Fibroblast of villous mesenchyme (primary cell): Measurements from ENCODE around the gene RNF8. TPM values are rescaled to one million over a fixed set of nuclear protein-coding genes. Genes with fewer than 3 reads are reported as not detected.
A peak's percentile ranks its signal among the peaks of the same experiment; 100 is the strongest.

ENCODE experiments used
- DNase-seq: peaks from one replicate; pipeline ENCODE4 v3.0.0-alpha.2; 2010; ENCODE audit warnings: low read depth
- H3K4me3 ChIP-seq: 2 replicates; pipeline ENCODE4 v1.5.1; 2011; ENCODE audit warnings: low read depth, mild to moderate bottlenecking, low read length
- CTCF ChIP-seq: IDR thresholded peaks from 2 replicates; pipeline ENCODE4 v1.5.1; 2012; ENCODE audit warnings: low read depth, mild to moderate bottlenecking, low read length; ENCODE audit not compliant: insufficient read depth
- total RNA-seq: library from RNA; depleted of rRNA; stranded (reverse); fragments of >200 nt; gene quantifications from 2 replicates; pipeline ENCODE4 v1.2.3, GENCODE V29; 2012

The RNF8 gene
- total RNA-seq, 1 donor, result 22.5 TPM

GRCh38 chr6:37357860-37358259 is 4.1 kb downstream of the RNF8 start:
- DNase-seq, result no peak
- no peak overlapping the region for H3K4me3 ChIP-seq
- no peak for TF ChIP-seq CTCF

DNA sequence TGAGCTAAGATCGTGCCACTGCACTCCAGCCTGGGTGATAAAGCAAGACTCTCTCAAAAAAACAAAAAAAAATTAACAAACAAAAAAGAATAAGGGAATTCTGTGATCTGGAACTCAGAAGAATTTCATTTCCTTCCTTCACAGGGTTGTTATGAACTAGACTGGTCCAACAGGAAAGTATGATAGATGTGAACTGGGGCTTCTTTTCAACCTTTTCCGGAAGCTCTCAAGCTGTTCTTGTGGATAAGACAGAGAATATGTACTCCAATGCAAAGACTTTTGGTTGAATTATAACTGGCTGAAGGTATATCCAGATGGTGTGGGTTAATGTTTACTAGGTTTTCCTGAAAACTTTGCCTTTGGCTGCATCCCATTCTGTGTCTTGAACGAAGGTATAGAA is 5.3 kb downstream of the RNF8 start:
- DNase-seq, result no peak
- no peak for TF ChIP-seq CTCF
- no peak overlapping the region for H3K4me3 ChIP-seq

DNA sequence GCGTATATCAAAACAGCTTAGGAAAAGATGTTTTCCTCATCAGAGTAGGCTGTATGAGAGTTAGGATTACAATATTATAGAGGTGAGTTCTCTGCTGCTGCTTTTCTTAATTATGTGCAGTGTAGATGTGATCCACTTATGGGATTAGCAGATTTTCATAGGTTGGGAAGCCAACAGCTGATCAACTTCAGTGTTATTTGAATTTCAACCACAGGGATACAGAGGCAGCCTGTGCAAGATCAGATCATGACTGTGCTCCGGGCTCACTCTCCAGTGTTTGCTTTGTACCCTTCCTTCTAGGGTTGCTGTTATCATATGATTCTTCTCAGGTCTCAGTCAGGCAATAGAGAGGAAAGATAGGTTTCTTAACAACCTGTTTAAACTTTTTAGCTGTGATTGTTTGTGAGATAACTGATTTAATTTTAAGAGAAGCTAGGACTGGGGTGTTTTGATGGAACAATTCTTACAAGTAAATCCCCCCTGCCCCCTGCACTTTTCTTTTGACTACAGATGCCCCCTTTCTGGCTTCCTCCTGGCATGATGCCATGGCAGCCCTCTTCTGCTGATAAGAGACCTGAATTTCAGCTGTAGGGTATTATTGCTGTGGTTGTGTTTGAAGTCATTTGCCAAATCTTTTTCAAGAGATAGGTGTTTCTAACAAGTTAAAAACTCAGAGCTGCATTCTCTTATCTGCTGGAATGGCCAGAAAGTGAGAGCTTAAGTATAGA is 8.5 kb downstream of the RNF8 start:
- no peak for TF ChIP-seq CTCF
- DNase-seq, result no peak
- H3K4me3 ChIP-seq, result no peak overlapping the region

DNA sequence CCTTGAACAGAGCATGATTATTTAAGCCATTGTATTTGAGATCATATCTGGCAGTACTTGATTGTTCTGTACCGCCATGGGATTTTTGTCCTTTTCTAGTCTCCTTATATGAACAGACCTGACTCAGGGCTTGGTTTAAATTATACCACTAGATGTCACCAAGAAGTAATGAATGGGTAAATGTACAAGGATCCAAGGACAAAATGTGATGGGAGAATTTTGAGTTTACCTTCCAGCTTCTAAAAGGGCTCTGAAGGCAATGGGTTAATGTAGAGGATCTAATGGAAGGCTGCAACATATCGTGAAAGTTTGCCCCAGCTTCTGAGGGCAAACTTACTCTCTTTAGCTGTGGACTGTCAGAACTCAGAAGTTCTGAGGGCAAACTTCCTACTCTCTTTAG is 12.0 kb downstream of the RNF8 start:
- H3K4me3 ChIP-seq, result no peak overlapping the region
- TF ChIP-seq CTCF, result peak; percentile 24
- DNase-seq, result no peak

GRCh38 chr6:37366910-37367309 is 13.1 kb downstream of the RNF8 start:
- no peak overlapping the region for H3K4me3 ChIP-seq
- no peak for TF ChIP-seq CTCF
- peak; percentile 31 for DNase-seq

DNA sequence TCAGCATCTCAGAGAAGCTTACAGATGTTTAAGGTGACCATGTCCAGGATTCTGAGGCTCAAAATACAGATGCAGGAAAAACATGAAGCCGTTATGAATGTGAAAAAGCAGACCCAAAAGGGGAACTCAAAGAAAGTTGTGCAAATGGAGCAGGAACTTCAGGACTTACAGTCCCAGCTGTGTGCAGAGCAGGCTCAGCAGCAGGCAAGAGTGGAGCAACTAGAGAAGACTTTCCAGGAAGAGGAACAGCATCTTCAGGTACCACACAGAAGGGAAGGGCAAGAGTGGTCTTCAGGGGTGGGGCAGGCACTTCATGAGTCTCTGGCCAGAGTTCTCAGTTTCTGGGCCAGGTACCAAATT is 15.2 kb downstream of the RNF8 start:
- DNase-seq, result no peak
- TF ChIP-seq CTCF, result no peak
- H3K4me3 ChIP-seq, result no peak overlapping the region
